Measurements from ENCODE around the gene SIK3. TPM values are rescaled to one million over a fixed set of nuclear protein-coding genes. Genes with fewer than 3 reads are reported as not detected.

Gene SIK3
- total RNA-seq, 1 donor from 2014 or later: 29.4 TPM

DNA sequence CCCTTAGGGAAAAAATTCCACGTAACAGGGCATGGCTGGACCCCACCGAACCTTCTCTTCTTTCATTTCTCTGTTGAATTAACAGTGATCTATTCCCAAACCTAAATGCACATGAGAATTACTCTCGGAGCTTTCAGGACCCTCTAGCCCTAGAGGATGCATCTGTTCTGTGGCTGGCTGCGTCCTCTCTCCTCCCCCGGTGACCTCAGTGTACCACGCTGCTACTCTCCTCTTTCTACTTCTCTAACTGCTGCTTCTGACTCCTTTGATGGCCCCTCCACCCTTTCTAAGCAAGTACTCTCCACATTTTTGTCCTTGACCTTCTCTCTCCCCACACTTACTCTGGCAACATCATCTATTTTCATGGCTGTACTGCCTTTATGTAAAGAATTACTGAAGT, 248.7 kb downstream of the SIK3 start:
- Mint-ChIP-seq H3K4me3 (ENCODE audit: unreplicated experiment) (no peak overlapping the region), H3K27me3 (ENCODE audit: unreplicated experiment) (no peaks in the 10 kb centered on the region), H3K27ac (ENCODE audit: unreplicated experiment) (peak overlapping the region; percentile 3), H3K9me3 (ENCODE audit: unreplicated experiment) (no peaks in the 10 kb centered on the region), H3K36me3 (ENCODE audit: low read depth, unreplicated experiment) (peaks cover 21% of the 10 kb centered on the region), H3K4me1 (ENCODE audit: unreplicated experiment) (peaks cover 5% of the 10 kb centered on the region)
- TF ChIP-seq, protein P1, sequence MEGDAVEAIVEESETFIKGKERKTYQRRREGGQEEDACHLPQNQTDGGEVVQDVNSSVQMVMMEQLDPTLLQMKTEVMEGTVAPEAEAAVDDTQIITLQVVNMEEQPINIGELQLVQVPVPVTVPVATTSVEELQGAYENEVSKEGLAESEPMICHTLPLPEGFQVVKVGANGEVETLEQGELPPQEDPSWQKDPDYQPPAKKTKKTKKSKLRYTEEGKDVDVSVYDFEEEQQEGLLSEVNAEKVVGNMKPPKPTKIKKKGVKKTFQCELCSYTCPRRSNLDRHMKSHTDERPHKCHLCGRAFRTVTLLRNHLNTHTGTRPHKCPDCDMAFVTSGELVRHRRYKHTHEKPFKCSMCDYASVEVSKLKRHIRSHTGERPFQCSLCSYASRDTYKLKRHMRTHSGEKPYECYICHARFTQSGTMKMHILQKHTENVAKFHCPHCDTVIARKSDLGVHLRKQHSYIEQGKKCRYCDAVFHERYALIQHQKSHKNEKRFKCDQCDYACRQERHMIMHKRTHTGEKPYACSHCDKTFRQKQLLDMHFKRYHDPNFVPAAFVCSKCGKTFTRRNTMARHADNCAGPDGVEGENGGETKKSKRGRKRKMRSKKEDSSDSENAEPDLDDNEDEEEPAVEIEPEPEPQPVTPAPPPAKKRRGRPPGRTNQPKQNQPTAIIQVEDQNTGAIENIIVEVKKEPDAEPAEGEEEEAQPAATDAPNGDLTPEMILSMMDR (IDR thresholded peaks at IDR 0.05; ENCODE audit: unreplicated experiment): no peak
- no peak for DNase-seq (ENCODE audit: low spot score)

DNA sequence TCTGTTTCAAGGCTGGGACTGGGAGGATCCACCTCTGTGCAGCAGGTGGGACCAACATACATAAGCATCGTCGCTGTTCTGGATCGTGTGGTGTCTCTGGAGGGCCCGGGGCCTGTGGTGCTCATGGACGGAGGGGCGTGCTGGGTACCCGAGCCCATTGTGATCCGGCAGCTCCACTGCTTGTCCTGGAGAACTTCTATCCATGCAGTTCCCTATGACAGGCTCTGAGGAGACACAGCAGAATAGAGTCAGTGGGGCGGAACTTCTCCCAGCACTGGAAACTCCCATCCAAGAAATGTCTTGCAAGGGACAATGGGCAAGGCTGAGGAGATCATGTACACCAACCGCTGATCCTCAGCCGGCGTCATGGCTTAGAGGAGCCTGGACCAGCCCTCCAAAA, 249.2 kb downstream of the SIK3 start:
- H3K27ac Mint-ChIP-seq (ENCODE audit: unreplicated experiment): no peak overlapping the region
- H3K4me1 Mint-ChIP-seq (ENCODE audit: unreplicated experiment): peaks cover 5% of the 10 kb centered on the region
- H3K27me3 Mint-ChIP-seq (ENCODE audit: unreplicated experiment): no peaks in the 10 kb centered on the region
- no peak overlapping the region for H3K4me3 Mint-ChIP-seq (ENCODE audit: unreplicated experiment)
- TF ChIP-seq, protein P1 (IDR thresholded peaks at IDR 0.05; ENCODE audit: unreplicated experiment): no peak
- peaks cover 21% of the 10 kb centered on the region for H3K36me3 Mint-ChIP-seq (ENCODE audit: low read depth, unreplicated experiment)
- DNase-seq (ENCODE audit: low spot score): no peak
- H3K9me3 Mint-ChIP-seq (ENCODE audit: unreplicated experiment): no peaks in the 10 kb centered on the region

DNA sequence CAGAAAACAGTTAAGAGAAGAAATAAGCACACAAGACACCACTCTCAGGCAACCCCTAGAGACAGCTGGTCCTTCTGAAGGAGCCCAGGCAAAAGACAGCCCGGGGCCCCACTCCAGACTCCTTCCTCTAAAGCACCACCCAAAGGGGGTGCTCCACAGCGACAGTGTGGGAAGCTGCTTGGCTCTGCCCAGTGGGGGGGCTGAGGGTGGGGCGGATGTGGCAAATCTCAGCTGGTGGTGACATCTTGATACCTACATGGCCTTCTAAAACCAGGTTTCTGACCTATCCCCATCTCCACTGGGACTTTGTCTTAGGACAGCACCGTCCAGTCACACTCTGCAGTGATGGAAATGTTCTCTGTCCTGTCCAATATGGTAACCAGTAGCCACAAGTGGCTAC, 250.6 kb downstream of the SIK3 start:
- TF ChIP-seq, protein P1 (IDR thresholded peaks at IDR 0.05; ENCODE audit: unreplicated experiment): no peak
- Mint-ChIP-seq H3K4me3 (ENCODE audit: unreplicated experiment) (no peak overlapping the region), H3K27ac (ENCODE audit: unreplicated experiment) (no peak overlapping the region), H3K9me3 (ENCODE audit: unreplicated experiment) (no peaks in the 10 kb centered on the region), H3K36me3 (ENCODE audit: low read depth, unreplicated experiment) (peaks cover 21% of the 10 kb centered on the region), H3K27me3 (ENCODE audit: unreplicated experiment) (no peaks in the 10 kb centered on the region), H3K4me1 (ENCODE audit: unreplicated experiment) (peaks cover 6% of the 10 kb centered on the region)
- no peak for DNase-seq (ENCODE audit: low spot score)

DNA sequence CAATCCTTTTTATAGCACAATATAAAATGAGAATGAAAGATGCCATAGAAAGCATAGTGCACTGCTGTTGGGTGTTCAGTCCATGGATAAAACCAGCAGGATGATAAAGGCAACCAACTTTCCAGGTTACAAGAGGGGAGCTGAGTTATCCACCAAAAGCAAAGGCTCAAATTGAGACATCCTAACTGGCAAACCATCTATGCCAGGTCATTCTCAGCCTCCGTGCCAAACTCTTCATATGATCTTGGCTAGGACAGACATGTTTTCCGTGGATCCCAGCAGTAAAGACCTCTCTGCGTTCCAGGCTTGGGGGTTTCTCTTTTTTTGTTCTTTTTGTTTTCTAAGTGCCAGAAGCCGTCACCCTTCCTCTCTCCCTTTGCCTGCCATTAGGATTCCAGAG, 253.5 kb downstream of the SIK3 start:
- Mint-ChIP-seq H3K9me3 (ENCODE audit: unreplicated experiment) (no peaks in the 10 kb centered on the region), H3K27me3 (ENCODE audit: unreplicated experiment) (no peaks in the 10 kb centered on the region), H3K4me1 (ENCODE audit: unreplicated experiment) (peaks cover 7% of the 10 kb centered on the region), H3K27ac (ENCODE audit: unreplicated experiment) (no peak overlapping the region), H3K36me3 (ENCODE audit: low read depth, unreplicated experiment) (peaks cover 20% of the 10 kb centered on the region), H3K4me3 (ENCODE audit: unreplicated experiment) (no peak overlapping the region)
- no peak for DNase-seq (ENCODE audit: low spot score)
- TF ChIP-seq, protein P1 (IDR thresholded peaks at IDR 0.05; ENCODE audit: unreplicated experiment): no peak

DNA sequence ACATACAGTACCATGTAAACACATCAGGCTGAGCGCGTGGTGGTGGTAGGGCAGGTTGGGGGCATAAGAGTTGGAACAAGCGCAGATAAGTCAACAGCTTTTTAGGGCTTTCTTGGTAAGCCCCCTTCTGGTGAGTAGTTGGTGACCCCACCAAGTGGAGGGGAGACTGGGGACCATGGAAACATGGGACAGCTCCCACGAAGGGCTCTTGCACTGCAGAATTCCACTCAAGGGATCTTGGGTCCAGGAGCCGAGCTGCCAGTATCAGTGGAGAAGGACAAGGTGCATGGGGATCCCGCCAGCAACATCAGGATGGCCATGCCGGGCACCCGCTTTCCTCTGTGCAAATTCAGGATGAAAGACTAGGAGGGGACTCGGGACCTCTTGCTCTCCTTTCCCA, 254.6 kb downstream of the SIK3 start:
- no peak for DNase-seq (ENCODE audit: low spot score)
- Mint-ChIP-seq H3K4me1 (ENCODE audit: unreplicated experiment) (peaks cover 7% of the 10 kb centered on the region), H3K27me3 (ENCODE audit: unreplicated experiment) (peaks cover 2% of the 10 kb centered on the region), H3K27ac (ENCODE audit: unreplicated experiment) (no peak overlapping the region), H3K9me3 (ENCODE audit: unreplicated experiment) (no peaks in the 10 kb centered on the region), H3K4me3 (ENCODE audit: unreplicated experiment) (no peak overlapping the region), H3K36me3 (ENCODE audit: low read depth, unreplicated experiment) (peaks cover 16% of the 10 kb centered on the region)
- TF ChIP-seq, protein P1 (IDR thresholded peaks at IDR 0.05; ENCODE audit: unreplicated experiment): no peak
